Uterus (tissue), 4 donors: ENCODE measurements around the gene FCRLB. TPM values are rescaled to one million over a fixed set of nuclear protein-coding genes. Genes with fewer than 3 reads are reported as not detected.
A peak's percentile ranks its signal among the peaks of the same experiment; 100 is the strongest.

Source experiments
- DNase-seq, 2 donors: peaks; one replicate each; pipeline ENCODE4 v3.0.0-alpha.2; 2019 to 2020
- H3K27ac ChIP-seq, 2 donors: fragments of 200-600 bp; sonication (generic); 1 replicate in 1 of 2; 2 replicates in 1 of 2; pipeline ENCODE4 v1.5.1; 2016 to 2018
- H3K27me3 ChIP-seq, 2 donors: fragments of 200-600 bp; sonication (generic); one replicate each; pipeline ENCODE4 v1.5.1; 2018 to 2019; ENCODE audit warnings: control low read depth in 1 of 2
- H3K36me3 ChIP-seq, 2 donors: fragments of 200-600 bp; sonication (generic); one replicate each; pipeline ENCODE4 v1.5.1; 2019; ENCODE audit warnings: control low read depth in 1 of 2
- H3K4me1 ChIP-seq, 2 donors: fragments of 200-600 bp; sonication (generic); one replicate each; pipeline ENCODE4 v1.5.1; 2018 to 2019; ENCODE audit warnings: control low read depth in 1 of 2
- H3K4me3 ChIP-seq, 2 donors: fragments of 200-600 bp; sonication (generic); 1 replicate in 1 of 2; 2 replicates in 1 of 2; pipeline ENCODE4 v1.5.1; 2018 to 2019; ENCODE audit warnings: mild to moderate bottlenecking in 1 of 2
- H3K9me3 ChIP-seq, 2 donors: fragments of 200-600 bp; sonication (generic); one replicate each; pipeline ENCODE4 v1.5.1; 2019; ENCODE audit warnings: control low read depth in 1 of 2
- CTCF ChIP-seq, 4 experiments: fragments of 200-600 bp in 2 of 4; fragments of 450-650 bp in 2 of 4; sonication (generic) in 2 of 4; IDR thresholded peaks; one replicate each; pipeline ENCODE4 v1.5.1; 2016 to 2019; ENCODE audit warnings: antibody characterized with exemption in 4 of 4, mild to moderate bottlenecking in 2 of 4, moderate library complexity in 1 of 4
- POLR2A ChIP-seq, 2 donors: fragments of 450-650 bp; IDR thresholded peaks; one replicate each; pipeline ENCODE4 v1.6.1; 2016; ENCODE audit warnings: antibody characterized with exemption in 2 of 2, mild to moderate bottlenecking in 1 of 2, moderate library complexity in 1 of 2
- intact Hi-C: fragments of 100-400 bp; cut with DNase I; formaldehyde crosslinking; loops from one replicate; pipeline ENCODE4 v1.15.1; 2023; ENCODE audit warnings: low total_unique reads
- total RNA-seq, 4 donors: library from RNA; depleted of rRNA in 3 of 4; stranded (reverse); fragments of >200 nt in 3 of 4; gene quantifications; one replicate each; pipeline versions ENCODE4 v1.1.0 to v1.2.4, GENCODE V29; 2014 to 2023
- donor health status: DM: yes; HTN: yes; CAD: no.

FCRLB gene
- total RNA-seq, 4 donors from 2014 or later = 0.26 to 0.52 (median 0.35) TPM; not detected in 1

GRCh38 chr1:161747801-161748200, 26.5 kb downstream of the FCRLB start:
- intact Hi-C loops = loop anchor here (10.0 kb wide), 1 partner anchor 263 kb away; no protein-coding TSS in a partner anchor
- TF ChIP-seq CTCF (IDR thresholded peaks at IDR 0.05) (no peak), POLR2A (IDR thresholded peaks at IDR 0.05) (no peak)
- no peak for DNase-seq
- no peak overlapping the region for H3K27ac ChIP-seq
- no peaks in the 10 kb centered on the region for H3K4me1 ChIP-seq
- no peaks in the 10 kb centered on the region for H3K27me3 ChIP-seq
- H3K36me3 ChIP-seq = no peaks in the 10 kb centered on the region
- no peaks in the 10 kb centered on the region for H3K9me3 ChIP-seq
- H3K4me3 ChIP-seq = no peak overlapping the region

DNA sequence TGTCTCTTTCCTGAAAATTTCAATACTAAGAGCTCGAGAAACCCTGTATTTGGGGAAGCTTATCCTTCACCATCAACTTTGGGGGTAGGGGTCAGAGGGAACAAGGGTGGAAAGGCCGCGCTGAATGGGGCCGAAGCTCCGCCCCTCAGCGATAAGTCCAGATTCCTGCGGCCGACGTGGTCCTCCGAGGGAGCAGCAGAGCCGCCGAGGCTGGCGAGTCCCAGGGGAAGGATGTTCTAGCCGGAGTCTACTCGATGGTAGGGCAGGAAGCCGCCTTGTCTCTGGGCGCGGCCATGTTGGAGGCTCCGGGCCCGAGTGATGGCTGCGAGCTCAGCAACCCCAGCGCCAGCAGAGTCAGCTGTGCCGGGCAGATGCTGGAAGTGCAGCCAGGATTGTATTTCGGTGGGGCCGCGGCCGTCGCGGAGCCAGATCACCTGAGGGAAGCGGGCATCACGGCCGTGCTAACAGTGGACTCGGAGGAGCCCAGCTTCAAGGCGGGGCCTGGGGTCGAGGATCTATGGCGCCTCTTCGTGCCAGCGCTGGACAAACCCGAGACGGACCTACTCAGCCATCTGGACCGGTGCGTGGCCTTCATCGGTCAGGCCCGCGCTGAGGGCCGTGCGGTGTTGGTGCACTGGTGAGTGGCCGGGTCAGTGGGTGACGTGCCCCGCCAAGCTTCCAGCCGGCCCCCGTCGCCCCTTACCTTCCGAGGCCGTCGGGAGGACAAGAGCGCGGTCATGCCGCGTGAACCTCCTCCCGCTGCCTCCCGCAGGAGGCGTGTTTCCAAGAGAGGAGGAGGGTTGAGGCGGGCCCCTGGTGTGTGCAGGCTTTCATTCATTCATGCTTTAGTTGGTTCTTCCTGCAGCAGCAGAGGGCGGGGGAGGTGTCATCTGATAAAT, 28.4 kb downstream of the FCRLB start, which contains the start of gene DUSP12:
Gene DUSP12, plus strand, starts transcription at position 278 of the 899 bp plus-strand sequence. Its CDS starts 16 bp downstream, at position 294.
- intact Hi-C loops = loop anchor here (10.0 kb wide), 1 partner anchor 265 kb away; no protein-coding TSS in a partner anchor
- H3K27me3 ChIP-seq = no peaks in the 10 kb centered on the region
- H3K27ac ChIP-seq = peak within 1 kb of the TSS; percentile 89 to 90
- DNase-seq = peak; percentile 91 to 93
- H3K36me3 ChIP-seq = no peaks in the 10 kb centered on the region
- H3K9me3 ChIP-seq = no peaks in the 10 kb centered on the region
- TF ChIP-seq POLR2A (IDR thresholded peaks at IDR 0.05) = peak in 1 of 2 donors; percentile 51
- TF ChIP-seq CTCF (IDR thresholded peaks at IDR 0.05) = peak in 1 of 4 experiments; percentile 25
- H3K4me1 ChIP-seq = no peaks in the 10 kb centered on the region
- peak within 1 kb of the TSS; percentile 92 to 98 for H3K4me3 ChIP-seq

- H3K36me3 ChIP-seq = no peaks in the 10 kb centered on the region
- no peaks in the 10 kb centered on the region for H3K4me1 ChIP-seq
- TF ChIP-seq CTCF (IDR thresholded peaks at IDR 0.05) (no peak), POLR2A (IDR thresholded peaks at IDR 0.05) (no peak)
- H3K27ac ChIP-seq = no peak overlapping the region
- DNase-seq = no peak
- H3K27me3 ChIP-seq = no peaks in the 10 kb centered on the region
- no peak overlapping the region for H3K4me3 ChIP-seq
- no peaks in the 10 kb centered on the region for H3K9me3 ChIP-seq
- intact Hi-C loops = no loop called here
Measured at GRCh38 chr1:161763522-161764098, 42.3 kb downstream of the FCRLB start.

DNA sequence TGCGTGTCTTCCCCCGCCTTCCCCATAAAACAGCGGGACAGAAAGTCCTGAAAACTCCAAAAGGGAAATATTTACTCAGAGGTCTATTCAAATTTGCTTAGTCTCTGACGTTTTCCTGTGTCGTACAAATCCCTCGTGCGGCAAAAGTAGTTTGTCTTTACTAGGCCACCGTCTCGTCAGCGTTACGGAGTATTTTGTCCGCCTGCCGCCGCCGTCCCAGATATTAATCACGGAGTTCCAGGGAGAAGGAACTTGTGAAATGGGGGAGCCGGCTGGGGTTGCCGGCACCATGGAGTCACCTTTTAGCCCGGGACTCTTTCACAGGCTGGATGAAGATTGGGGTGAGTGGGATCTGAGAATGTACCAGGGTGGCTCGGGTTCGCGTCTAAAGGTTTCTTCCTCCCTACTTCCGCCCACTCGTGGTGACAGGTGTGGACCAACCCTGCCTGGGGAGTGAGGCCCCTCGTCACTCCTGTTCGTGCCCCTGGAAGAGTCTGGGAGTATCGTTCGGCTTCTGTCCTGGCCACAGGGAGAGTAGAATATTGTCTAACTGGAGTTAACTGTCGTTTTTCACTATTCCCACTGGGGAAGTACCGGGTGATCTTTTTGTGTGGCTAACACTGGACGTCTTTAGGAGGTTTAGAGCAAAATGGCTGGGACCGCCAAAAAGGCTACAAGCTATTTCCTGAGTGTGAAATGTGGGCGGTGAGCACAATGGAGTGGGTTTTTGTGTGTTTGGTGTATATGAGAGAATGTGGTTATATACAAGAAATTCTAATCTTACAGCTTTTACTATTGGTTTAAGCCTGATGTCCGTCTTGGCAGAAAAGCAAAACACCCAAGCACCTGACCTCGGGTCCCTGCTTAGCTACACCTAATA, 45.0 kb downstream of the FCRLB start, which contains the start of gene ATF6:
Gene ATF6, plus strand, starts transcription at position 219 of the 880 bp plus-strand sequence. Its CDS starts 41 bp downstream, at position 260.
- intact Hi-C loops = no loop called here
- Histone ChIP-seq H3K36me3 (no peaks in the 10 kb centered on the region), H3K27me3 (no peaks in the 10 kb centered on the region), H3K9me3 (no peaks in the 10 kb centered on the region), H3K4me3 (peak within 1 kb of the TSS; percentile 61 to 63), H3K27ac (peak within 1 kb of the TSS; percentile 84 to 93), H3K4me1 (no peaks in the 10 kb centered on the region)
- DNase-seq = peak; percentile 89 to 92
- TF ChIP-seq POLR2A (IDR thresholded peaks at IDR 0.05) (peak; percentile 63 to 82), CTCF (IDR thresholded peaks at IDR 0.05) (peak in 1 of 4 experiments; percentile 10)
